HepG2 (cell line): ENCODE measurements around the gene CALY. TPM values are rescaled to one million over a fixed set of nuclear protein-coding genes. Genes with fewer than 3 reads are reported as not detected.

Source experiments
- CENPT ChIP-seq: sonication (generic); formaldehyde crosslinking; IDR thresholded peaks from 2 replicates; pipeline ENCODE4 v1.8.0; 2022; ENCODE audit warnings: low read depth, mild to moderate bottlenecking, moderate library complexity, missing genetic modification reagents
- CHD4 ChIP-seq: fragments of 200-600 bp; sonication (generic); IDR thresholded peaks from 2 replicates; pipeline ENCODE4 v1.7.0; 2017; ENCODE audit warnings: mild to moderate bottlenecking, low read length, borderline replicate concordance
- DR1 ChIP-seq: sonication (generic); formaldehyde crosslinking; IDR thresholded peaks from 2 replicates; pipeline ENCODE4 v1.8.0; 2021; ENCODE audit warnings: mild to moderate bottlenecking, missing genetic modification reagents, inconsistent platforms
- GATAD2A ChIP-seq: IDR thresholded peaks from 2 replicates; pipeline ENCODE4 v1.6.1; 2016
- KLF15 ChIP-seq: sonication (generic); formaldehyde crosslinking; IDR thresholded peaks from 2 replicates; pipeline ENCODE4 v1.8.1; 2023; ENCODE audit warnings: borderline replicate concordance, mild to moderate bottlenecking, inconsistent platforms, missing genetic modification reagents, mixed read lengths
- MXI1 ChIP-seq: IDR thresholded peaks from 3 replicates; pipeline ENCODE4 v1.6.1; 2012; ENCODE audit warnings: low read depth, low read length, inconsistent platforms, borderline replicate concordance
- MYC ChIP-seq: sonication (generic); formaldehyde crosslinking; IDR thresholded peaks from 2 replicates; pipeline ENCODE4 v1.9.0; 2021; ENCODE audit warnings: missing genetic modification reagents, borderline replicate concordance
- POGZ ChIP-seq: sonication (generic); formaldehyde crosslinking; IDR thresholded peaks from 2 replicates; pipeline ENCODE4 v1.4.0; 2020; ENCODE audit warnings: mild to moderate bottlenecking, missing genetic modification reagents
- RERE ChIP-seq: IDR thresholded peaks from 2 replicates; pipeline ENCODE4 v1.6.1; 2016; ENCODE audit warnings: low read depth, missing genetic modification reagents, missing compliant biosample characterization
- SYNCRIP ChIP-seq: fragments of 200-400 bp; formaldehyde crosslinking; IDR thresholded peaks from 2 replicates; pipeline ENCODE4 v1.6.1; 2018; ENCODE audit warnings: mild to moderate bottlenecking, low read depth, low read length; ENCODE audit not compliant: insufficient read depth
- WIZ ChIP-seq: sonication (generic); formaldehyde crosslinking; IDR thresholded peaks from 2 replicates; pipeline ENCODE4 v1.5.1; 2020; ENCODE audit warnings: mild to moderate bottlenecking, missing genetic modification reagents
- ZNF280B ChIP-seq: sonication (generic); formaldehyde crosslinking; IDR thresholded peaks from 2 replicates; pipeline ENCODE4 v1.5.0; 2020; ENCODE audit warnings: missing genetic modification reagents, mild to moderate bottlenecking, borderline replicate concordance
- ZNF557 ChIP-seq: sonication (generic); formaldehyde crosslinking; IDR thresholded peaks from 2 replicates; pipeline ENCODE4 v1.4.0; 2020; ENCODE audit warnings: missing genetic modification reagents
- ZNF605 ChIP-seq: sonication (generic); formaldehyde crosslinking; IDR thresholded peaks from 2 replicates; pipeline ENCODE4 v1.8.0; 2022; ENCODE audit warnings: mild to moderate bottlenecking, missing genetic modification reagents
- ZNF724P ChIP-seq: sonication (generic); formaldehyde crosslinking; IDR thresholded peaks from 2 replicates; pipeline ENCODE4 v1.8.0; 2022; ENCODE audit warnings: missing genetic modification reagents, borderline replicate concordance
- ZNF850 ChIP-seq: sonication (generic); formaldehyde crosslinking; conservative IDR thresholded peaks from 2 replicates; pipeline ENCODE4 v1.9.0; 2021; ENCODE audit warnings: mild to moderate bottlenecking, missing genetic modification reagents
- ZSCAN22 ChIP-seq: sonication (generic); formaldehyde crosslinking; IDR thresholded peaks from 2 replicates; pipeline ENCODE4 v1.4.0; 2020; ENCODE audit warnings: mild to moderate bottlenecking, missing genetic modification reagents
- ZSCAN30 ChIP-seq: sonication (generic); formaldehyde crosslinking; IDR thresholded peaks from 2 replicates; pipeline ENCODE4 v1.5.0; 2020; ENCODE audit warnings: mild to moderate bottlenecking, missing genetic modification reagents
- polyA plus RNA-seq, 8 experiments: library from polyadenylated mRNA; depleted of rRNA in 3 of 8; stranded (reverse) in 7 of 8; unstranded in 1 of 8; fragments of >200 nt; fragmentation: Illumina TruSeq in 4 of 8; extraction: Trizol in 4 of 8; gene quantifications; 2 replicates each; pipeline versions ENCODE4 v1.2.1 to v1.2.3, GENCODE V29; 2011 to 2016; ENCODE audit warnings: low read depth in 4 of 8, missing spikeins in 1 of 8, mixed read lengths in 1 of 8; ENCODE audit not compliant: insufficient read depth in 1 of 8
- total RNA-seq, 5 experiments: library from RNA; depleted of rRNA; stranded (reverse); fragments of >200 nt; fragmentation: Illumina TruSeq; extraction: Trizol; gene quantifications; 2 replicates each; pipeline ENCODE4 v1.2.3, GENCODE V29; 2016; ENCODE audit warnings: low read depth in 1 of 5
- TF ChIP-seq, protein P1 (sequence below): sonication (generic); formaldehyde crosslinking; IDR thresholded peaks from 2 replicates; pipeline ENCODE4 v1.5.0; 2020; ENCODE audit warnings: missing genetic modification reagents
- TF ChIP-seq, protein P2 (sequence below): sonication (generic); formaldehyde crosslinking; IDR thresholded peaks from 2 replicates; pipeline ENCODE4 v1.5.0; 2020; ENCODE audit warnings: mild to moderate bottlenecking, low read depth, missing genetic modification reagents, borderline replicate concordance

Gene CALY
- total and polyA plus RNA-seq, 2 of the 13 experiments (the other 11 are each of a cell fraction or from before 2014, with no cell fraction given), result 0.08 TPM; not detected in 1

- TF ChIP-seq KLF15, result no peak
- peak; percentile 52; the same call in 1 of the 2 replicates for TF ChIP-seq ZNF605
- no peak for TF ChIP-seq ZSCAN22 (CRISPR knock-in tag)
- TF ChIP-seq GATAD2A (CRISPR knock-in tag), result peak; percentile 48; the same call in 1 of the 2 replicates
- TF ChIP-seq, protein P1, sequence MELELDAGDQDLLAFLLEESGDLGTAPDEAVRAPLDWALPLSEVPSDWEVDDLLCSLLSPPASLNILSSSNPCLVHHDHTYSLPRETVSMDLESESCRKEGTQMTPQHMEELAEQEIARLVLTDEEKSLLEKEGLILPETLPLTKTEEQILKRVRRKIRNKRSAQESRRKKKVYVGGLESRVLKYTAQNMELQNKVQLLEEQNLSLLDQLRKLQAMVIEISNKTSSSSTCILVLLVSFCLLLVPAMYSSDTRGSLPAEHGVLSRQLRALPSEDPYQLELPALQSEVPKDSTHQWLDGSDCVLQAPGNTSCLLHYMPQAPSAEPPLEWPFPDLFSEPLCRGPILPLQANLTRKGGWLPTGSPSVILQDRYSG (CRISPR knock-in tag), result no peak
- TF ChIP-seq, protein P2, sequence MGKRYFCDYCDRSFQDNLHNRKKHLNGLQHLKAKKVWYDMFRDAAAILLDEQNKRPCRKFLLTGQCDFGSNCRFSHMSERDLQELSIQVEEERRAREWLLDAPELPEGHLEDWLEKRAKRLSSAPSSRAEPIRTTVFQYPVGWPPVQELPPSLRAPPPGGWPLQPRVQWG (CRISPR knock-in tag), result no peak
- TF ChIP-seq ZSCAN30 (CRISPR knock-in tag), result no peak
- peak; percentile 90; the same call in 1 of the 2 replicates for TF ChIP-seq ZNF724P
- TF ChIP-seq SYNCRIP, result no peak
- no peak; the same call in 1 of the 2 replicates for TF ChIP-seq DR1
- peak; percentile 94; the same call in 1 of the 2 replicates for TF ChIP-seq ZNF850 (CRISPR knock-in tag)
- peak; percentile 49; the same call in 1 of the 2 replicates for TF ChIP-seq POGZ (CRISPR knock-in tag)
- peak; percentile 46; the same call in 1 of the 3 replicates for TF ChIP-seq MXI1
- peak; percentile 83 for TF ChIP-seq MYC (CRISPR knock-in tag)
- TF ChIP-seq RERE (CRISPR knock-in tag), result no peak
- TF ChIP-seq CHD4, result no peak
- TF ChIP-seq ZNF557 (CRISPR knock-in tag), result no peak
- TF ChIP-seq CENPT (CRISPR knock-in tag), result no peak
- 0 out of 2 replicates have a peak, but pooled peaks have one; percentile 33 for TF ChIP-seq ZNF280B (CRISPR knock-in tag)
- peak; percentile 89; the same call in 1 of the 2 replicates for TF ChIP-seq WIZ (CRISPR knock-in tag)
Observed at GRCh38 chr10:133378251-133379096, 41.8 kb upstream of the CALY start (continued).
